A673 (cell line): ENCODE results near the gene SPPL3. TPM values are rescaled to one million over a fixed set of nuclear protein-coding genes. Genes with fewer than 3 reads are reported as not detected.

Source experiments
- BruUV-seq: library from RNA; stranded (reverse); fragments of 400-500 nt; replicated peaks from 2 replicates; lab custom pipeline; 2021; lab: Mats Ljungman, UMichigan
- CTCF ChIA-PET: fragments of 300-600 bp; sonication (Branson Sonifier 250); formaldehyde crosslinking; loops from one replicate; lab custom pipeline; 2022; ENCODE audit warnings: antibody characterized with exemption; lab: Charles Lee
- POLR2A ChIA-PET: fragments of 300-600 bp; sonication (Branson Sonifier 250); formaldehyde crosslinking; loops from one replicate; lab custom pipeline; 2022; ENCODE audit warnings: antibody characterized with exemption; ENCODE audit not compliant: low non-redundant PET; lab: Charles Lee
- DNase-seq: peaks from one replicate; pipeline ENCODE4 v3.0.0-alpha.2; 2015; ENCODE audit warnings: low spot score
- H3K27ac ChIP-seq: fragments of 200-600 bp; sonication (generic); 2 replicates; pipeline ENCODE4 v1.5.1; 2016; ENCODE audit warnings: mixed run types, low read depth, mild to moderate bottlenecking, mixed read lengths, antibody characterized with exemption, low read length; ENCODE audit not compliant: poor library complexity, severe bottlenecking
- H3K27me3 ChIP-seq: fragments of 200-600 bp; sonication (generic); replicated peaks from 2 replicates; pipeline ENCODE4 v1.6.1; 2017; ENCODE audit warnings: mixed run types, low read depth, mild to moderate bottlenecking, mixed read lengths, antibody characterized with exemption, low read length; ENCODE audit not compliant: insufficient read depth, poor library complexity
- H3K36me3 ChIP-seq: fragments of 200-600 bp; sonication (generic); 2 replicates; pipeline ENCODE4 v1.6.1; 2016; ENCODE audit warnings: mixed run types, mild to moderate bottlenecking, mixed read lengths, antibody characterized with exemption, low read length; ENCODE audit not compliant: insufficient read depth, poor library complexity, severe bottlenecking
- H3K4me1 ChIP-seq: fragments of 200-600 bp; sonication (generic); 2 replicates; pipeline ENCODE4 v1.6.1; 2017; ENCODE audit warnings: mixed run types, mild to moderate bottlenecking, mixed read lengths, antibody characterized with exemption, low read length; ENCODE audit not compliant: insufficient read depth, poor library complexity, severe bottlenecking
- H3K4me3 ChIP-seq: fragments of 200-600 bp; sonication (generic); 2 replicates; pipeline ENCODE4 v1.5.1; 2016; ENCODE audit warnings: low read depth, mixed run types, mild to moderate bottlenecking, mixed read lengths, low read length; ENCODE audit not compliant: poor library complexity, severe bottlenecking
- H3K9me3 ChIP-seq: fragments of 200-600 bp; sonication (generic); 2 replicates; pipeline ENCODE4 v1.6.1; 2016; ENCODE audit warnings: mixed run types, low read depth, mild to moderate bottlenecking, mixed read lengths, antibody characterized with exemption, low read length; ENCODE audit not compliant: poor library complexity, severe bottlenecking
- CTCF ChIP-seq: fragments of 300-800, 200-600 bp; sonication (generic); conservative IDR thresholded peaks from 2 replicates; pipeline ENCODE4 v1.5.1; 2017; ENCODE audit warnings: low read depth, mild to moderate bottlenecking, antibody characterized with exemption, low read length, moderate library complexity, mixed read lengths
- EZH2 ChIP-seq: fragments of 200-600 bp; sonication (generic); IDR thresholded peaks from 2 replicates; pipeline ENCODE4 v1.6.1; 2017; ENCODE audit warnings: borderline replicate concordance, low read depth, mild to moderate bottlenecking, mixed read lengths, antibody characterized with exemption, low read length; ENCODE audit not compliant: poor library complexity, severe bottlenecking
- intact Hi-C: fragments of 100-400 bp; cut with micrococcal nuclease; formaldehyde crosslinking; loops from one replicate; pipeline ENCODE4 v1.10.0; 2022; ENCODE audit not compliant: unreplicated experiment
- total RNA-seq: library from RNA; stranded (reverse); gene quantifications from 2 replicates; pipeline ENCODE4 v1.2.3, GENCODE V29; 2021

SPPL3 gene
- total RNA-seq, 1 experiment from 2014 or later, result 46.9 TPM

- no peaks in the 10 kb centered on the region for H3K9me3 ChIP-seq
- no peaks in the 10 kb centered on the region for H3K27me3 ChIP-seq
- intact Hi-C loops, result loop anchor here (5.0 kb wide), 1 partner anchor 246 kb away; no protein-coding TSS in a partner anchor
- peak within 1 kb of the TSS; percentile 51 for H3K4me3 ChIP-seq
- BruUV-seq, result no TSS peak
- POLR2A ChIA-PET, result no interaction called here
- peaks cover 27% of the 10 kb centered on the region for H3K36me3 ChIP-seq
- peaks cover 6% of the 10 kb centered on the region for H3K4me1 ChIP-seq
- TF ChIP-seq CTCF (no peak), EZH2 (no peak)
- CTCF ChIA-PET, result no interaction called here
- DNase-seq, result peak; percentile 91
- peak within 1 kb of the TSS; percentile 38 for H3K27ac ChIP-seq
Measured at GRCh38 chr12:120725659-120726509, 178.3 kb downstream of the SPPL3 start, which contains the start of gene ACADS. Gene ACADS, plus strand, starts transcription at chr12:120725826. Its CDS starts 60 bp downstream, at chr12:120725886.

GRCh38 chr12:120725151-120725658 lies 179.0 kb downstream of the SPPL3 start:
- Histone ChIP-seq H3K4me1 (peaks cover 6% of the 10 kb centered on the region), H3K36me3 (peaks cover 34% of the 10 kb centered on the region), H3K27ac (no peak overlapping the region), H3K4me3 (peak overlapping the region; percentile 51), H3K9me3 (no peaks in the 10 kb centered on the region), H3K27me3 (no peaks in the 10 kb centered on the region)
- CTCF ChIA-PET, result no interaction called here
- no peak for DNase-seq
- BruUV-seq, result no TSS peak
- TF ChIP-seq CTCF, result no peak
- TF ChIP-seq EZH2, result no peak
- intact Hi-C loops, result loop anchor here (5.0 kb wide), 1 partner anchor 247 kb away; no protein-coding TSS in a partner anchor
- POLR2A ChIA-PET, result no interaction called here

- Histone ChIP-seq H3K9me3 (no peaks in the 10 kb centered on the region), H3K27me3 (no peaks in the 10 kb centered on the region), H3K27ac (no peak overlapping the region), H3K4me3 (peak overlapping the region; percentile 51), H3K36me3 (peaks cover 38% of the 10 kb centered on the region), H3K4me1 (peaks cover 6% of the 10 kb centered on the region)
- BruUV-seq, result no TSS peak
- intact Hi-C loops, result loop anchor here (5.0 kb wide), 1 partner anchor 248 kb away; no protein-coding TSS in a partner anchor
- no peak for TF ChIP-seq EZH2
- no peak for TF ChIP-seq CTCF
- POLR2A ChIA-PET, result no interaction called here
- CTCF ChIA-PET, result no interaction called here
- no peak for DNase-seq
Measured at GRCh38 chr12:120724720-120725119, 179.4 kb downstream of the SPPL3 start.
